Neural progenitor cell (in vitro differentiated cells): ENCODE measurements around the gene HOXC13.
A peak's percentile ranks its signal among the peaks of the same experiment; 100 is the strongest.

Source experiments
- CTCF ChIP-seq: fragments of 200-600 bp; sonication (generic); IDR thresholded peaks from 2 replicates; pipeline ENCODE4 v1.5.1; 2017; ENCODE audit warnings: antibody characterized with exemption, mild to moderate bottlenecking
- EZH2 ChIP-seq: fragments of 200-600 bp; sonication (generic); IDR thresholded peaks from 2 replicates; pipeline ENCODE4 v1.6.1; 2017; ENCODE audit warnings: antibody characterized with exemption, mild to moderate bottlenecking, moderate library complexity
- EZH2phosphoT487 ChIP-seq: fragments of 200-600 bp; sonication (generic); IDR thresholded peaks from 2 replicates; pipeline ENCODE4 v1.6.1; 2017; ENCODE audit warnings: antibody characterized with exemption

- no peak for TF ChIP-seq CTCF
- peak; percentile 11 for TF ChIP-seq EZH2
- TF ChIP-seq EZH2phosphoT487: no peak
Observed at GRCh38 chr12:53942467-53942997, 3.9 kb downstream of the HOXC13 start.
